Measurements from ENCODE around the gene HSPA8.

DNA sequence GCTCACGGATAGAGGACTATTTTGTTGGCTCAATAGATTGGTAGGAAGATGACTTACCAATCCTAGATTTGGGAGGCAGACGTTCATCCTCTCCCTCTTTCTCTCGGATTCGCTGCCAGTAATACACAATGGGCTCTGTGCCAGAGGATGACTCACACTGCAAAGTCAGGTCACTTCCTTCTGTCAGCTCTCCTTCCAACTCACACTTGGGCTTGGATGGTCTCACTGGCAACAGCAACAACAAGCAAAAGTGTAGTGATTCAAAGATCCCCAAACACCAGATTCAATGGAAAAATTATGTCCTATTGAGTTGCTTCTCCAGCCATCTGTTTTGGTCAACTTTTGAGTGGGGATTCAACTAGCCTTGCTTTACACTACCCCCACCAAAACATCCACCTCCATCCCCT, 21.7 kb upstream of the HSPA8 start:
- TF ChIP-seq, protein P1, sequence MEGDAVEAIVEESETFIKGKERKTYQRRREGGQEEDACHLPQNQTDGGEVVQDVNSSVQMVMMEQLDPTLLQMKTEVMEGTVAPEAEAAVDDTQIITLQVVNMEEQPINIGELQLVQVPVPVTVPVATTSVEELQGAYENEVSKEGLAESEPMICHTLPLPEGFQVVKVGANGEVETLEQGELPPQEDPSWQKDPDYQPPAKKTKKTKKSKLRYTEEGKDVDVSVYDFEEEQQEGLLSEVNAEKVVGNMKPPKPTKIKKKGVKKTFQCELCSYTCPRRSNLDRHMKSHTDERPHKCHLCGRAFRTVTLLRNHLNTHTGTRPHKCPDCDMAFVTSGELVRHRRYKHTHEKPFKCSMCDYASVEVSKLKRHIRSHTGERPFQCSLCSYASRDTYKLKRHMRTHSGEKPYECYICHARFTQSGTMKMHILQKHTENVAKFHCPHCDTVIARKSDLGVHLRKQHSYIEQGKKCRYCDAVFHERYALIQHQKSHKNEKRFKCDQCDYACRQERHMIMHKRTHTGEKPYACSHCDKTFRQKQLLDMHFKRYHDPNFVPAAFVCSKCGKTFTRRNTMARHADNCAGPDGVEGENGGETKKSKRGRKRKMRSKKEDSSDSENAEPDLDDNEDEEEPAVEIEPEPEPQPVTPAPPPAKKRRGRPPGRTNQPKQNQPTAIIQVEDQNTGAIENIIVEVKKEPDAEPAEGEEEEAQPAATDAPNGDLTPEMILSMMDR (conservative IDR thresholded peaks at IDR 0.05; ENCODE audit: low read depth, low read length): no peak
- TF ChIP-seq EZH2 (IDR thresholded peaks at IDR 0.05; ENCODE audit: borderline replicate concordance, low read depth, low read length, poor library complexity, severe bottlenecking): no peak

All from A673 (cell line).